ENCODE results near the gene HIVEP3.

DNA sequence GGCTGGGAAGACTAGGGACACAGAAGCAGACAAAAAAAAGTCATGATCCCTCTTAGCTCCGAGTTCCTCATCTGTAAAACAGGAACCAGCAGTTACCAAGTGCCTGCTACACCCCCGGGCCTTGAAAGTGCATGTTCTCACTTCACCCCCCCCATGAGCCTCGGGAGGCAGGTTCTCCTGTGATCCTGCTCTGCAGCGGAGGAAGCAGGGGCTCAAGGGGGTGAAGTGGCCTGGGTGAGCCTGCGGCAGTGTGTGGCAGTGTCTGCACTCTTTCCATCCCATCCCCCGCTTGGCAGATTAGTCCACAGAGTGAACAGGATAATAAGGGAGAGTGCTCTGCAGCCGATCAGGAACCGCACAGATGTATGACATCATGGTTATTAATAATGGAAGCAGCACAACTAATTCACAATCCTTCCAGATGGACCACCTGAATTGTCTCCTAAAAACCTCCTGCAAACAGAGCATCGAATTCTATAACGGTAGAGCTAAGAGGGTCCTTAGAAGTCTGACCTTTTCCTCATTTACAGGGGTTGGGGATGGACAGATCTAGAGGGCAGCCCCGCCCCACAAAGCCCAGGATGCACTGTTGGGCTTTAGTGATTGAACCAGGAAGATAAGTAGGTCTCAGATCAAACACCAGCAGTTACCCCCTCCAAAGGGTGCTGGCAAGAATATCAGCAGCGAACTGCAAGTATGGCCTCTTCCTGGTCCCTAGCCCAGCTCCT lies 260.1 kb downstream of the HIVEP3 start:
- TF ChIP-seq SUZ12 (IDR thresholded peaks at IDR 0.05; ENCODE audit: extremely low read depth, insufficient read depth, insufficient read length) = no peak
- no peak for TF ChIP-seq YY1 (IDR thresholded peaks at IDR 0.05; ENCODE audit: insufficient read depth, insufficient read length)
- TF ChIP-seq ZNF274 (IDR thresholded peaks at IDR 0.05; ENCODE audit: low read depth, low read length) = no peak
